Ureter (tissue), 1 donor: ENCODE data around the gene TEX22. TPM values are rescaled to one million over a fixed set of nuclear protein-coding genes. Genes with fewer than 3 reads are reported as not detected.
"Not testable (repeated sequence)": the region's sequence is repeated elsewhere in the genome, so short reads cannot be mapped to it uniquely, and the experiment has no call there.

Source experiments
- DNase-seq: peaks from one replicate; pipeline ENCODE4 v3.0.0-alpha.2; 2020; ENCODE audit warnings: low spot score
- total RNA-seq: library from RNA; stranded (reverse); gene quantifications from one replicate; pipeline ENCODE4 v1.2.4, GENCODE V29; 2023
- donor health status: DM: yes; HTN: yes; CAD: no.

TEX22 gene
- 6.2 TPM for total RNA-seq

DNA sequence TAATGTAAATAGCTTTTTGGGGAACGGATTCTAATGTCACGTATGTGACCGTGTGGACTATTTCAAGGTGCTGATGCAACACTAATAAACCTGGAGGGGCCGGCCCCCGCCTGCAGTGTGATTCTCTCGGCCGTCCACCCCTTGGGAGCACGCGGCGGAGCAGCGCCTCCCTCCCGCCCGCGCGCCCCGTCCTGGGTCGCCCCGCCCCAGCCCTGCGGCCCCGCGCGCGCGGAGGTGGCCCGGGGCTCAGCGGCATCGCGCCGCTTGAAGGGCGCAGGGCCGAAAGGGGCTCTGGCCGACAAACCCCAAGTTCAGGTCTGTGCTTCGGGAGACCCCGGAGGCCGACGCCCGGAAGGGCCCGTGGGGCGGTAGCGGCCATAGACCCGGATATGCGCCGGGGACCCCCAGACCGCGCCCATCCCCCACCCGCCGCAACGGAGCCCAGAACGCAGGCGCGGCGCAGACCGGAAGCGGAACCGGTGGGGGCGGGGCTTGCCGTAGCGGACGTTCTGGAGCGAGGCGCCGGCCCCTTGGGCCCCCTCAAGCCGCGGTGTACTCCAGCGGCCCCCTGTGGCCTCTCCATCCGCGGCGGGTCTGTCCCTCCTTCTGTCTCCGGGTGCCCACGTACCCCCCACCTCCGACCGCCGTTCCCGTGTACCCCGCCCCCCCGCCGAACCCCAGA, at the start of gene TEX22:
Gene TEX22 (plus strand): TSS at position 495 of the 682 bp plus-strand sequence. CDS start 803 bp downstream, outside the sequence.
- DNase-seq = peak; percentile 89

GRCh38 chr14:105348945-105349699, 49.2 kb upstream of the TEX22 start:
- DNase-seq = no peak

DNA sequence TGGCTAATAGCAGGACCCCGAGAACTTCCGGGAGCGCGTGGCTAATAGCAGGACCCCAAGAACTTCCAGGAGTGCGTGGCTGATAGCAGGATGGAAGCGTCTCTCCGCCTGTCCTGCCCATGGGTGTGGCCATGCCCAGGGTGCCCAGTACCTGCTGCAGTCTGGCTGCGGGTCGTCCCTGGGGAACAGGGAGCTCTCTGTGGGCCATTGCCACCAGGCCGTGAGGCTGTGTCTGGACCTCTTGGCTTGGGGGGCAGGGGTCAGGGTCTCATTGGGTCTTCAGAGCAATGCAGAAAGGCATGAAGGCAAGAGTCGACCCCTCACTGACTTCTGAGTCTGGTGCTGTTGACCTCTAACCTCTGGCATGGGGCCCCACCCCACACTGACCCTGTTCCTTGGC, 48.3 kb upstream of the TEX22 start:
- DNase-seq = no peak

DNA sequence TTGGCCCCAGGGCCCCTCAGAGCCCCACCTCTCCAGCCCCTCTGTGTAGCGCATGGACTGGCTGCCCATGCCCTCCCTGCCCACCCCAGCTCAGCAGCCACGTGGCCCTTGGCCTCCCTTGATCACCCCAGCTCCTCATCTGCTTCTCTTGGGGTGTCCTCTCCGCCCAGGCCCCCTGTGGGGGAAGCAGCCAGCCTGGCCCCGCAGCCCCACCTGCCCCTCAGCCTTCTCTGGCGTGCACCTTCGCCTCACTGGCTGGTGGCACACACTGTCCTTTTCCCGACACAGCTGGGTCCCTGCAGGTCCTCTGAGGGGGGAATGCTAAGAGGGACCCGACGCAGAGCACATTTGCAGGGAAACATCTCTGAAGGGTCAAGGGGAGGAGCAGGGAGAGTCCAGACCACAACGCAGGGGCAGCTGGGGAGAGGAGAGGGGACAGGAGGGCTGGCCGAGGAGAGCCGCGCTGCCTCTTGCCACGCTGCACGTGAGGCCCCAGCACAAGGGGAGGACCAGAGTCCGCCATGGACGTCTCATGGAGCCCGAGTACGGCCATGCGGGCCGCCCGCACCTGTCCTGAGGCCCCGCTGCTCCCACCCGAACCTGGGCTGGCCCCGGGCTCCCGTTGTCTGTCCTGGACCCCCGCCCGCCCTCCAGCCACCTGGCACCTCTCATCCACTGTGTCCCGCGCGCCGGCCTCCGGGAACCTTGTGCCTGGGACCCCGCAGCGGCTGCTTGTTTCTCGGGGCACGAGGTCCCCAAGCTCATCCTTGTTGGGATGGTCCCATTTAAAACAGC, 47.7 kb upstream of the TEX22 start:
- DNase-seq = no peak

DNA sequence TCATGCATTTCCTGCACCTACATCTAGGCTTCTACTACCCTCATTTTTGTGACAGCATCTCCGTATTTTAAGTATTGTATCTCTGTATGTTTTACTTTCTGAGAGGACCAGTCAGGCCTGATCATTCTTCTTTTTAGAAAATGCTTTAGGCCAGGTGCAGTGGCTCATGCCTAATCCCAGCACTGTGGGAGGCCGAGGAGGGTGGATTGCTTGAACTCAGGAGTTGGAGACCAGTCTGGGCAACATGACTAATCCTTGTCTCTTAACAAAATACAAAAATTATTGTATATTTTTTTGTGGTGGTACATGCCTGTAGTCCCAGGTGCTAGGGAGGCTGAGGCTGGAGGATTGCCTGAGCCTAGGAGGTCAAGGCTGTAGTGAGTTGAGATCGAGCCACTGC, 46.9 kb upstream of the TEX22 start:
- no peak for DNase-seq

DNA sequence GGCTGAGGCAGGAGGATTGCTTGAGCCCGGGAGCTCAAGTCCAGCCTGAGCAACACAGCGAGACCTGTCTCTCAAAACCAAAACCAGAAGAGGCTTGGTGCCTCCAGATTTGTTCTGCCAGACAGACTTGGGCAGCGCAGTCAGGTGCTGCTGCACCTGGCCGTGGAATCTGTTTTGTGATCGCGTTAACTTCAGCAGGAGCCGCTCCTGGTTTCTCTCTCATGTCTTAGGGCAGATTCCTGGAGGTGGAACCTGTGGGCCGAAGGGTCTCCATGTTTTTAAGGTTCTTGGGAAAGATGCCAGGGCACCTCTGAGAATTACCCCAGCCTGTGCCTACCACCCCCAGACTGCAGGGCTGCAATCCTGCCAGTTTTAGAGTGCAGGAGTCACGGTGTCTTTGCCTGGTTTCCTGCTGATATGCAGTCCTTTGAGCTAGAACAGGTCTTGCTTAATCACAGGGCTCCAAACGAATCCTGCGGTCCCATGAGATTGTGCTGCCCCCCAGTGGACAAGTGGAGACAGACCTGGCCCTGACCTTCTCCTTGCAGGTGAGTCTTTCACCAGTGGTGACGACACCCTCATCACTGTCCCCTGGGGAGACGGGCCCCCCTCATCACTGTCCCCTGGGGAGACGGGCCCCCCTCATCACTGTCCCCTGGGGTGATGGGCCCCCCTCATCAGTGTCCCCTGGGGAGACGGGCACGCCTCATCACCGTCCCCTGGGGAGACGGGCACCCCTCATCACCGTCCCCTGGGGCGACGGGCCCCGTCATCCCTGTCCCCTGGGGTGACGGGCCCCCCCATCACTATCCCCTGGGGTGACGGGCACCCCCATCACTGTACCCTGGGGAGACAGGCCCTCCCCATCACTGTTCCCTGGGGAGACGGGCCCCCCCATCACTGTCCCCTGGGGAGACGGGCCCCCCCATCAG, 46.2 kb upstream of the TEX22 start:
- peak; percentile 91 for DNase-seq

GRCh38 chr14:105353136-105353535, 45.2 kb upstream of the TEX22 start:
- no peak for DNase-seq

DNA sequence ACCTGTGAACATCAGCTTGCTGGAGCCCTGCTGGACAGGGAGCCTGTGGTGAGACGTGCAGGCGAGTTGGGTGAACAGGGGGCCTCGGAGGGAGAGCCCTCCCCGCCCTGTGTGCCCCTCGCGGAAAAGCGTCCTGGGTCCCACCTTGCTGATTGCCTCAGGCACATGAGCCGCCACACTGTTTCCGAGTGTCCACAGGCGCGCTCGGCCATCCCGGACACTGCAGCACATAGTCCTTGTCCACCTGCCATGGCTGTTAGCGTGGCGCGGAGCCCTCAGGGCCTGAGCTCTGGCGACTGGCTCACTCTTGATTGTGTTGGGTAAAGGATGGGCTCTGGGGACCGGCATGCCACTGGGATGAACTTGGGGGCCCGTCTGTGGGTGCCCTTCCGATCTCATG, 43.8 kb upstream of the TEX22 start:
- DNase-seq = no peak

GRCh38 chr14:105355049-105355575, 43.2 kb upstream of the TEX22 start:
- DNase-seq = no peak

- no peak for DNase-seq
Measured at GRCh38 chr14:105355850-105356604, 42.3 kb upstream of the TEX22 start.

DNA sequence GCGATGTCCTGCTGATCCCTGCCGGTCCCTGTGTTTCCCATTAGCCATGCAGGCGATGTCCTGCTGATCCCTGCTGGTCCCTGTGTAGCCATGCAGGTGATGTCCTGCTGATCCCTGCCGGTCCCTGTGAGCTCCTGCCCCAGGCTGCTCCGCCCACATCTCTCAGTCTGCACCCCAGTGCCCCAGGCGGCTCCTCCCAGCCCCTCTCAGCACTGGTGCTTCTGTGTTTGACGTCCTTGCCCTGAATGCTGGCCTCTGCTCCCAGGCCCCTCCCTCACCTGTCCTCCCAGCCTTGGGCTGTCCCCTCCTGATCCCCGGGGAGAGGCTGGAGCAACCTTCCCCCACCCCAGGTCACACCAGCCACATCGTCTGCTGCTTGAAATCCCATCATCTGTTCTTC, 41.4 kb upstream of the TEX22 start:
- DNase-seq = no peak

GRCh38 chr14:105357626-105358025, 40.7 kb upstream of the TEX22 start:
- DNase-seq = no peak

DNA sequence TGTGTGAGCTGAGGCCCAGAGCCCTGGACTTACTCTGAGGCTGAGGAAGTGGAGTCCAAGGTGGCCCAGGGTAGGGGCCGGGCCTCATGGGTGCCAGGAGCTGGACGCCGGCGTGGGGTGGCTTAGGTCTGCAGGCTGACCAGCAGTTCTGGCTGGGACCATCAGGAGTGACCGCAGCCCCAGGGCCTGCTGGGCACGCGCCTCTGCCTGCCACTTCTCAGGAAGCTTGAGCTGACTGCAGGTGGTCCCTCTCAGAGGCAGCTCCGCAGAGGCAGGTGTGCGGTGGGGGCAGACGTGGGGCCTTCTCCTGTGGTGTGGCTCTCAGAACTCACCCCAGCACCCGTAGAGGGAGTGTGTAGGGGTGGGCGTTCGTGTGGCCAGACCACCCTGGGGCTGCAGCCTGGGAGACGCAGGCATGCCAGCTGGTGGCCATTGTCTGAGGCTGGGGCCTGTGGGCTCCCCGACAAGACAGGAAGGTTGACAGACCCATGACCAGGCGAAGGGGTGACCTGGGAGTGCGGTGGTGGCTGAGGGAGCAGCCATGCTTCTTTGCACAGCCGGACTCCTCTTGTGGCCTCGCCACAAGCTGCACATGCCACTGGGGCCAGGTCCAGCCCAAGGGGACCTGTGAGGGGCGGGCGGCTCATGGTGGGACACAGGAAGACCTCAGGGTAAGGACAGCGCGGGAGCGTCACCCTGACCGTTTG, 40.0 kb upstream of the TEX22 start:
- no peak for DNase-seq

- DNase-seq = no peak
Measured at GRCh38 chr14:105358943-105359342, 39.4 kb upstream of the TEX22 start.

DNA sequence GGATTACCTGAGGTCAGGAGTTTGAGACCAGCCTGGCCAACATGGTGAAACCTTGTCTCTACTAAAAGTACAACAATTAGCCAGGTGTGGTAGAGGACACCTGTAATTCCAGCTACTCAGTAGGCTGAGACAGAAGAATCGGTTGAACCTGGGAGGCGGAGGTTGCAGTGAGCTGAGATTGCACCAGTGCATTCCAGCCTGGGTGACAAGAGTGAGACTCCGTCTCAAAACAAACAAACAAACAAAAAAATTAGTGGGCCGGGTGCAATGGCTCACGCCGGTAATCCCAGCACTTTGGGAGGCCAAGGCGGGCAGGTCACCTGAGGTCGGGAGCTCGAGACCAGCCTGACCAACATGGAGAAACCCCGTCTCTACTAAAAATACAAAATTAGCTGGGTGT, 36.9 kb upstream of the TEX22 start:
- not testable (repeated sequence) for DNase-seq

DNA sequence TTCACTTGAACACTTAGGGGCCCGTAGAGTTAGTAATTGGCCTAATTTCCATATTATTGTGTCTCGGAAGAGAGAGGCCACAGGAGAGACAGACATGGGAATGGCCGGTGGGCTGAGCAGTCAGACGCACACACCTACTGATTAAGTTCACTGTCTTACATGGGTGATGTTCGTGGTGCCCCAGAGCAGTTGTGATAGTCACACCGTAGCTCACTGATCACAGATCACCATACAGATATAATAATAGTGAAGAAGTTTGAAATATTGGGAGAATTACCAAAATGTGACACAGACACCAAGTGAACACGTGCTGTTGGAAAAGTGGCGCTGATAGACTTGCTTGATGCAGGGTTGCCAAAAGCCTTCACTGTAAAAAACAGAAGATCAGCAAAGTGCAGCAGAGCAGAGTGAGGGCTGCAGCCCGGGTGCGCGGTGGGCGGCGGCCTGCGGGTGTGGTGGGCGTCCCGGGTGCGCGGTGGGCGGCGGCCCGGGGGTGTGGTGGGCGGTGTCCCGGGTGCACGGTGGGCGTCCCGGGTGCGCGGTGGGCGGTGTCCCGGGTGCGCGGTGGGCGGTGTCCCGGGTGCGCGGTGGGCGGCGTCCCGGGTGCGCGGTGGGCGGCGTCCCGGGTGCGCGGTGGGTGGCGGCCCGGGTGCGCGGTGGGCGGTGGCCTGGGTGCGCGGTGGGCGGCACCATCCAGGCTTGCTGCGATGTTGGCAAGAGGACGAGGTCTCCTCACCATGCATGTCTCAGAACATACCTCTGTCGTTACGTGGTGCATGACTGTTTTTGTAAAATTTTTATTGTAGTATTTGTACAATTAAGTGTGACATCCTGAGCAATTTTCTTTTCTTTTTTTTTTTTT, 34.3 kb upstream of the TEX22 start:
- no peak for DNase-seq

DNA sequence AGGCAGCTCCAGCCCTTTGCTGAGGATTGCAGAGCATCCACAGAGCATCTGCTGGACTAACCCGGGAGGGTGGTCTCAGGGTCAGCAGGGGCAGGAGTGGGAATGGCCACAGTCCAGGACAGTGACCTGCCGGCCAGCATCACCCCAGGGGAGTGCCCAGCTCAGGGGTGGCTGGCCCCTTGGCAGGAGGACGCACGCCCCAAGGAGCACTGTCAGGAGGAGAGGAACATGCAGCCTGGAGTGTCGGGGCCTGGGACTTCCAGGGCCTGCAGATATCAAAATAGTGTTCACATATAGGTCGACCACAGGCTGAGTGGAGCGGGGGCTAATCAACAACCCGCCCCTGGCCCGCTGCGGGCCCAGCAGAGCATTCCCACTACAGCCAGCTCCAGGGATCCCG, 33.2 kb upstream of the TEX22 start:
- no peak for DNase-seq

GRCh38 chr14:105365681-105366080, 32.7 kb upstream of the TEX22 start:
- DNase-seq = no peak
